SK-N-SH treated with all-trans-retinoic acid at 6 μM for 48 hours (cell line): Measurements from ENCODE around the gene PXYLP1.

Experiments
- GLIS3 ChIP-seq: fragments of 250-450 bp; sonication (Bioruptor Pico); IDR thresholded peaks from 2 replicates; pipeline ENCODE4 v1.5.0; 2020; ENCODE audit warnings: mild to moderate bottlenecking, moderate library complexity
- RARB ChIP-seq: fragments of 250-450 bp; sonication (Bioruptor Pico); IDR thresholded peaks from 2 replicates; pipeline ENCODE4 v1.8.0; 2021; ENCODE audit warnings: mild to moderate bottlenecking, moderate library complexity
- TCF4 ChIP-seq: fragments of 250-450 bp; sonication (Bioruptor Pico); IDR thresholded peaks from 2 replicates; pipeline ENCODE4 v1.8.0; 2021; ENCODE audit warnings: mild to moderate bottlenecking, moderate library complexity, borderline replicate concordance
- ZFP3 ChIP-seq: fragments of 250-450 bp; sonication (Bioruptor Pico); IDR thresholded peaks from 2 replicates; pipeline ENCODE4 v1.5.0; 2020; ENCODE audit warnings: mild to moderate bottlenecking, moderate library complexity
- ZFP30 ChIP-seq: fragments of 450-650 bp; formaldehyde crosslinking; IDR thresholded peaks from 2 replicates; pipeline ENCODE4 v1.5.0; 2022; ENCODE audit warnings: mild to moderate bottlenecking, moderate library complexity
- TF ChIP-seq, protein P1 (sequence below): fragments of 250-450 bp; sonication (Bioruptor Pico); IDR thresholded peaks from 2 replicates; pipeline ENCODE4 v1.8.0; 2020; ENCODE audit warnings: mild to moderate bottlenecking, moderate library complexity, borderline replicate concordance

DNA sequence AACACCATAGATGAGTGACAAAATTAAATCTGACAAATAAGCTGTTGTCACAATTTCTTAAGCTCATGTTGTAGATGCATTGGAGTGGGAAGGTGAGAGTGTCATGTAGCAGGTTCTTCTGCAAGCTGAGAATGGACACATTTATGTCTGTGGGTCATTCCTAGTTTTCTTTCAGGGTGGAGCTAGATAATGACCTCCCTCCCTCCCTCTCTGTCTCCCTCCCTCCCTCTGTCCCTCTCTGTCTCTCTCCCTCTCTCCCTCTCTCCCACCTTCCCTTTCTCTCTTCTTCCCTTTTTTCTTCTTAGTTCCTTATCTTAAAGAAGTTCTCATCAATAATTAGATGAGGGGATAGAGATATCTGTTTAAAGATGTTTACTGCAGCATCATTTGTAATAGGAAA lies 36.0 kb downstream of the PXYLP1 start:
- TF ChIP-seq RARB (CRISPR knock-in tag) (no peak), TCF4 (CRISPR knock-in tag) (no peak), ZFP3 (CRISPR knock-in tag) (no peak), ZFP30 (CRISPR knock-in tag) (no peak), GLIS3 (CRISPR knock-in tag) (no peak)
- TF ChIP-seq, protein P1, sequence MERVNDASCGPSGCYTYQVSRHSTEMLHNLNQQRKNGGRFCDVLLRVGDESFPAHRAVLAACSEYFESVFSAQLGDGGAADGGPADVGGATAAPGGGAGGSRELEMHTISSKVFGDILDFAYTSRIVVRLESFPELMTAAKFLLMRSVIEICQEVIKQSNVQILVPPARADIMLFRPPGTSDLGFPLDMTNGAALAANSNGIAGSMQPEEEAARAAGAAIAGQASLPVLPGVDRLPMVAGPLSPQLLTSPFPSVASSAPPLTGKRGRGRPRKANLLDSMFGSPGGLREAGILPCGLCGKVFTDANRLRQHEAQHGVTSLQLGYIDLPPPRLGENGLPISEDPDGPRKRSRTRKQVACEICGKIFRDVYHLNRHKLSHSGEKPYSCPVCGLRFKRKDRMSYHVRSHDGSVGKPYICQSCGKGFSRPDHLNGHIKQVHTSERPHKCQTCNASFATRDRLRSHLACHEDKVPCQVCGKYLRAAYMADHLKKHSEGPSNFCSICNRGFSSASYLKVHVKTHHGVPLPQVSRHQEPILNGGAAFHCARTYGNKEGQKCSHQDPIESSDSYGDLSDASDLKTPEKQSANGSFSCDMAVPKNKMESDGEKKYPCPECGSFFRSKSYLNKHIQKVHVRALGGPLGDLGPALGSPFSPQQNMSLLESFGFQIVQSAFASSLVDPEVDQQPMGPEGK (CRISPR knock-in tag) = no peak
